ENCODE measurements around the gene PLA2G4C. TPM values are rescaled to one million over a fixed set of nuclear protein-coding genes. Genes with fewer than 3 reads are reported as not detected.
A peak's percentile ranks its signal among the peaks of the same experiment; 100 is the strongest.

Gene PLA2G4C
- total RNA-seq, 1 donor, result 4.3 TPM

DNA sequence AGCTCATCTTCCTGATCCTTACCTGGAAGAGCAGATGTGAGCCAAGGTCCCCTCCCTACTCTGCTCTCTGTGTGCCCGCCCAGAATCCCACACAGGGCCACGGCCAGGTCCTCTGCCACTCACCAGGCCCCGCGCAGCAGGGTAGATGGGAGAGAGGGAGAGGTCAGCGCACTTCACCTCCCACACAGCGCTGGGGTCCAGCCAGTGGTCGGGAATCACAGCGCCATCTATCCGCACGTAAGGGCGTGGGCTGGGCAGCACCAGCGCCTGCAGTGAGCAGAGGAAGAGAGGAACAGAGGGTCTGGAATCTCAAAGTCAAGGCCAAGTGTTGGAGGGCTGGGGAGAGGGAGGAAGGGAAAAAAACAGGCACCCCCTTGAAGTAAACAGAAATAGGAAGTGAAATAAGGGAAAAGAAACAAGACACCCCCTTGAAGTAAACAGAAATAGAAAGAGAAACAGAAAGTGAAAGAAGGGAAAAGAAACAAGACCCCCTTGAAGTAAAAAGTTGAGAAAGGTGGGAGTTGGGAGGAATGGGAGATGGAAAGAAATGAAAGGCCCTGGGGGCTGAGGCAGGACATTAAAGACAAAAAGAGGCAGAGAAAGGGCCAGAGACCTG lies 7.0 kb upstream of the PLA2G4C start:
- Histone ChIP-seq H3K9me3 (ENCODE audit: low read depth, low read length) (no peaks in the 10 kb centered on the region), H3K27me3 (ENCODE audit: insufficient read depth, low read length) (no peaks in the 10 kb centered on the region), H3K36me3 (ENCODE audit: insufficient read depth, low read length) (peaks cover under 1% of the 10 kb centered on the region), H3K4me2 (ENCODE audit: insufficient read depth, low read length) (no peak overlapping the region), H3K4me3 (ENCODE audit: insufficient read depth, low read length) (no peak overlapping the region), H3K27ac (ENCODE audit: low read depth, low read length) (no peak overlapping the region), H3K4me1 (ENCODE audit: insufficient read depth, low read length) (no peaks in the 10 kb centered on the region), H3K79me2 (ENCODE audit: insufficient read depth, low read length) (no peaks in the 10 kb centered on the region), H2AFZ (ENCODE audit: low read length) (no peak overlapping the region), H4K20me1 (ENCODE audit: insufficient read depth, low read length) (no peaks in the 10 kb centered on the region)
- TF ChIP-seq, protein P1, sequence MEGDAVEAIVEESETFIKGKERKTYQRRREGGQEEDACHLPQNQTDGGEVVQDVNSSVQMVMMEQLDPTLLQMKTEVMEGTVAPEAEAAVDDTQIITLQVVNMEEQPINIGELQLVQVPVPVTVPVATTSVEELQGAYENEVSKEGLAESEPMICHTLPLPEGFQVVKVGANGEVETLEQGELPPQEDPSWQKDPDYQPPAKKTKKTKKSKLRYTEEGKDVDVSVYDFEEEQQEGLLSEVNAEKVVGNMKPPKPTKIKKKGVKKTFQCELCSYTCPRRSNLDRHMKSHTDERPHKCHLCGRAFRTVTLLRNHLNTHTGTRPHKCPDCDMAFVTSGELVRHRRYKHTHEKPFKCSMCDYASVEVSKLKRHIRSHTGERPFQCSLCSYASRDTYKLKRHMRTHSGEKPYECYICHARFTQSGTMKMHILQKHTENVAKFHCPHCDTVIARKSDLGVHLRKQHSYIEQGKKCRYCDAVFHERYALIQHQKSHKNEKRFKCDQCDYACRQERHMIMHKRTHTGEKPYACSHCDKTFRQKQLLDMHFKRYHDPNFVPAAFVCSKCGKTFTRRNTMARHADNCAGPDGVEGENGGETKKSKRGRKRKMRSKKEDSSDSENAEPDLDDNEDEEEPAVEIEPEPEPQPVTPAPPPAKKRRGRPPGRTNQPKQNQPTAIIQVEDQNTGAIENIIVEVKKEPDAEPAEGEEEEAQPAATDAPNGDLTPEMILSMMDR (IDR thresholded peaks at IDR 0.05; ENCODE audit: extremely low read depth, low read depth, low read length), result no peak
- peak; percentile 42 for DNase-seq (ENCODE audit: insufficient read length, low spot score, missing footprints)

DNA sequence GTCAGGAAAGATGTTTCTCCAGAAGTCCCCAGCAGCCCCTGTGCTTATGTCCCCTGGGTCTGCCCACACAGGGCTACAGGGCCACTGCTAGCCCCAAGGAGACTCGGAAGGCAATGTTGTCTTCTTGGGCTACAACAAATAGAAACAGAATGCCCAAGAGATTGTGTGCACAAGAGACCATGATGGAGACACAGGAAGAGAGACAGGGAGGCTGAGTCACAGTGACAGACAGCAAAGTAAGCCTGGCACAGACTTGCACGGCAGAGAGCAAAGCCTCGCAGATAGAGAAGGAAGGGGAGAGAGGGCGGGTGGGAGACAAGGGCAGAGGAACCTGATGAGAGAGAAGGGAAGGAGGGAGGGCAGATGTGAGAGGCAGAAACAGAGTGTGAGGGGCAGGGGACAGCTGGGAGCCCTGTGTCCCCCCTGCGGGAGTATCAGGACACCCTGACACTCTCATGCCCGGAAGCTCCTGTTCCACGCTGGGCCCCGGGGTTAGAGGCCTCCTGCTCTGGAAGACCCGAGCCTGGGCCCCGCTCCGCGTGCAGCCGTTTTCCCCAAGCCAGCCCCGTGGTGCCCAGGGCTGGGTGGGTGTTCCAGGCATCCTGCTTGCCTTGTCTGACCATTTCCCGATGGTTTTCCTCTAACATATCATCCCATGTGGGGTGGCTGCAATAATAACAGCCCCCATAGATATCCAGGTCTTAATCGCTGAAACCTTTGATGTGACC lies 2.7 kb upstream of the PLA2G4C start:
- Histone ChIP-seq H2AFZ (ENCODE audit: low read length) (no peak overlapping the region), H3K9me3 (ENCODE audit: low read depth, low read length) (no peaks in the 10 kb centered on the region), H3K36me3 (ENCODE audit: insufficient read depth, low read length) (no peaks in the 10 kb centered on the region), H3K79me2 (ENCODE audit: insufficient read depth, low read length) (no peaks in the 10 kb centered on the region), H3K27me3 (ENCODE audit: insufficient read depth, low read length) (no peaks in the 10 kb centered on the region), H4K20me1 (ENCODE audit: insufficient read depth, low read length) (no peaks in the 10 kb centered on the region), H3K4me3 (ENCODE audit: insufficient read depth, low read length) (no peak overlapping the region), H3K4me2 (ENCODE audit: insufficient read depth, low read length) (no peak overlapping the region), H3K27ac (ENCODE audit: low read depth, low read length) (no peak overlapping the region), H3K4me1 (ENCODE audit: insufficient read depth, low read length) (peaks cover 9% of the 10 kb centered on the region)
- TF ChIP-seq, protein P1 (IDR thresholded peaks at IDR 0.05; ENCODE audit: extremely low read depth, low read depth, low read length), result no peak
- DNase-seq (ENCODE audit: insufficient read length, low spot score, missing footprints), result peak; percentile 69

DNA sequence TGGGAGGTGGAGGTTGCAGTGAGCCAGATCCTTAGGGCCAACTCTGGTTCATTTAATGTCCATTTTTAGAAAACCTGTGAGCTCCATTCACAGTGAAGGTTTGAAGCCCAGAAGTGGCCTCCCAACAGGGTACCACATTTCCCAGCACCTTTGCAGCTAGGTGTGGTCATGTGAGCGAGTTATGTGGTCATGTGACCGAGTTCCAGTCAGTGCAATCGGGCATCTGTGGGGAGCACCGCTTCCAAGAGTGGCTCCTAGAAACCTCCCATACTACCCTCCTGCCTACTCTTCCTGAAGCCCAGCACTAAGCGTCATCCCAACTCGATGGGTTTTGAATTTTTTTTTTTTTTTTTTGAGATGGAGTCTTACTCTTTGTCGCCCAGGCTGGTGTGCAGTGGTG lies 663 bp upstream of the PLA2G4C start:
- Histone ChIP-seq H3K4me2 (ENCODE audit: insufficient read depth, low read length) (peak overlapping the region; percentile 86), H3K27me3 (ENCODE audit: insufficient read depth, low read length) (no peaks in the 10 kb centered on the region), H3K27ac (ENCODE audit: low read depth, low read length) (peak overlapping the region; percentile 89), H3K9me3 (ENCODE audit: low read depth, low read length) (no peaks in the 10 kb centered on the region), H2AFZ (ENCODE audit: low read length) (no peak overlapping the region), H3K4me3 (ENCODE audit: insufficient read depth, low read length) (no peak overlapping the region), H3K36me3 (ENCODE audit: insufficient read depth, low read length) (no peaks in the 10 kb centered on the region), H3K79me2 (ENCODE audit: insufficient read depth, low read length) (no peaks in the 10 kb centered on the region), H4K20me1 (ENCODE audit: insufficient read depth, low read length) (no peaks in the 10 kb centered on the region), H3K4me1 (ENCODE audit: insufficient read depth, low read length) (peaks cover 16% of the 10 kb centered on the region)
- TF ChIP-seq, protein P1 (IDR thresholded peaks at IDR 0.05; ENCODE audit: extremely low read depth, low read depth, low read length), result no peak
- DNase-seq (ENCODE audit: insufficient read length, low spot score, missing footprints), result no peak

DNA sequence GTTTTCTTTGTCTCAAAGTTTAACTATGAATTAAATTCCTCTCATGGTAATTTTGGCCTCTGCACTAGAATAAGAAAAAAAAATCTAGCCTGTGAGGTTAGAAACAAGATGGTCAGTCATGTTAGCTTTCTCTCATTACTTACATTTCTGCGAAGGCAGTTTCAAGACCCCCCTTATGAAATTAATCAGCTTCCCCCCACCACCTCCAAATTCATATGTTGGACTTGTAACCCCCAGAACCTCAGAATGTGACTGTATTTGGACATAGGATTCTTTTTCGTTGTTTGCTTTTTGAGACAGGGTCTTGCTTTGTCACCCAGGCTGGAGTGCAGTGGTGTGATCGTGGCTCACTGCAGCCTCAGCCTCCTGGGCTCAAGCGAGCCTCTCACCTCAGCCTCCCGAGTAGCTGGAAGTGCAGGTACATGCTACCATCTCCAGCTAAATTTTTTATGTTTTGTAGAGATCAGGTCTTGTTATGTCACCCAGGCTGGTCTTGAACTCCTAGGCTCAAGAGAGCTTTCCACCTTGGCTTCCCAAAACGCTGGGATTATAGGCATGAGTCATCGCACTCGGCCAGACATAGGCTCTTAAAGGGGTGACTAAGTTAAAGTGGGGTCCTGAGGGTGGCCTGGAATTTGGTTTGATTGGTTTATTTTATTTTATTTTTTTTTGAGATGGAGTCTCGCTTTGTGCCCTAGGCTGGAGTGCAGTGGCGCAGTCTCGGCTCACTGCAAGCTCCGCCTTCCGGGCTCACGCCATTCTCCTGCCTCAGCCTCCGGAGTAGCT lies 1.4 kb downstream of the PLA2G4C start:
- Histone ChIP-seq H3K4me3 (ENCODE audit: insufficient read depth, low read length) (no peak overlapping the region), H3K27ac (ENCODE audit: low read depth, low read length) (no peak overlapping the region), H3K27me3 (ENCODE audit: insufficient read depth, low read length) (no peaks in the 10 kb centered on the region), H3K9me3 (ENCODE audit: low read depth, low read length) (no peaks in the 10 kb centered on the region), H3K36me3 (ENCODE audit: insufficient read depth, low read length) (no peaks in the 10 kb centered on the region), H2AFZ (ENCODE audit: low read length) (no peak overlapping the region), H3K79me2 (ENCODE audit: insufficient read depth, low read length) (no peaks in the 10 kb centered on the region), H3K4me2 (ENCODE audit: insufficient read depth, low read length) (no peak overlapping the region), H4K20me1 (ENCODE audit: insufficient read depth, low read length) (no peaks in the 10 kb centered on the region), H3K4me1 (ENCODE audit: insufficient read depth, low read length) (peaks cover 16% of the 10 kb centered on the region)
- DNase-seq (ENCODE audit: insufficient read length, low spot score, missing footprints), result no peak
- TF ChIP-seq, protein P1 (IDR thresholded peaks at IDR 0.05; ENCODE audit: extremely low read depth, low read depth, low read length), result no peak

Measured in osteoblast (primary cell).